Gastroesophageal sphincter (tissue), 4 donors: ENCODE measurements around the gene ZNF622. TPM values are rescaled to one million over a fixed set of nuclear protein-coding genes. Genes with fewer than 3 reads are reported as not detected.
A peak's percentile ranks its signal among the peaks of the same experiment; 100 is the strongest.

Experiments used
- ATAC-seq: fragments of 150-250 bp; one replicate; pipeline ENCODE4 v1.9.1; 2016; ENCODE audit warnings: mild to moderate bottlenecking, moderate library complexity
- H3K27ac ChIP-seq, 4 donors: fragments of 200-600 bp; sonication (generic) in 3 of 4; 1 replicate in 3 of 4; 2 replicates in 1 of 4; pipeline ENCODE4 v1.5.1; 2016 to 2019
- H3K27me3 ChIP-seq: fragments of 200-600 bp; sonication (generic); one replicate; pipeline ENCODE4 v1.5.1; 2019
- H3K36me3 ChIP-seq, 2 donors: fragments of 200-600 bp; sonication (generic); one replicate each; pipeline ENCODE4 v1.5.1; 2019; ENCODE audit warnings: control low read depth in 1 of 2
- H3K4me1 ChIP-seq, 3 donors: fragments of 200-600 bp; sonication (generic); 1 replicate in 2 of 3; 2 replicates in 1 of 3; pipeline ENCODE4 v1.5.1; 2016 to 2019; ENCODE audit warnings: control low read depth in 2 of 3
- H3K4me3 ChIP-seq, 2 donors: fragments of 200-600 bp; sonication (generic); one replicate each; pipeline ENCODE4 v1.5.1; 2019; ENCODE audit warnings: mild to moderate bottlenecking in 1 of 2, moderate library complexity in 1 of 2
- H3K9me3 ChIP-seq, 3 donors: fragments of 200-600 bp; sonication (generic); one replicate each; pipeline ENCODE4 v1.5.1; 2017 to 2019; ENCODE audit warnings: control low read depth in 2 of 3
- EP300 ChIP-seq: sonication (generic); formaldehyde crosslinking; IDR thresholded peaks from one replicate; pipeline ENCODE4 v1.6.1; 2017; ENCODE audit warnings: antibody characterized with exemption, mild to moderate bottlenecking
- POLR2A ChIP-seq, 2 donors: fragments of 450-650 bp; IDR thresholded peaks; one replicate each; pipeline ENCODE4 v1.6.1; 2017; ENCODE audit warnings: antibody characterized with exemption in 2 of 2, mild to moderate bottlenecking in 2 of 2, moderate library complexity in 1 of 2
- POLR2AphosphoS5 ChIP-seq: sonication (generic); formaldehyde crosslinking; IDR thresholded peaks from one replicate; pipeline ENCODE4 v1.6.1; 2017; ENCODE audit warnings: antibody characterized with exemption
- WGBS, 2 donors: methylation state at CpG; one replicate each; pipeline ENCODE4 v1.1.5; 2018; ENCODE audit warnings: low coverage in 1 of 2; 5-methylcytosine and 5-hydroxymethylcytosine counted together
- total RNA-seq, 4 donors: library from RNA; depleted of rRNA; stranded (reverse); fragments of >200 nt; gene quantifications; one replicate each; pipeline ENCODE4 v1.1.0, GENCODE V29; 2016
- TF ChIP-seq, protein P1 (sequence below), 4 experiments: fragments of 200-600 bp in 2 of 4; fragments of 450-650 bp in 2 of 4; sonication (generic) in 1 of 4; IDR thresholded peaks; one replicate each; pipeline ENCODE4 v1.5.1; 2017 to 2019; ENCODE audit warnings: antibody characterized with exemption in 4 of 4, mild to moderate bottlenecking in 2 of 4, moderate library complexity in 2 of 4

Gene ZNF622, protein sequence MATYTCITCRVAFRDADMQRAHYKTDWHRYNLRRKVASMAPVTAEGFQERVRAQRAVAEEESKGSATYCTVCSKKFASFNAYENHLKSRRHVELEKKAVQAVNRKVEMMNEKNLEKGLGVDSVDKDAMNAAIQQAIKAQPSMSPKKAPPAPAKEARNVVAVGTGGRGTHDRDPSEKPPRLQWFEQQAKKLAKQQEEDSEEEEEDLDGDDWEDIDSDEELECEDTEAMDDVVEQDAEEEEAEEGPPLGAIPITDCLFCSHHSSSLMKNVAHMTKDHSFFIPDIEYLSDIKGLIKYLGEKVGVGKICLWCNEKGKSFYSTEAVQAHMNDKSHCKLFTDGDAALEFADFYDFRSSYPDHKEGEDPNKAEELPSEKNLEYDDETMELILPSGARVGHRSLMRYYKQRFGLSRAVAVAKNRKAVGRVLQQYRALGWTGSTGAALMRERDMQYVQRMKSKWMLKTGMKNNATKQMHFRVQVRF
- total RNA-seq: 10 to 100 TPM; 23.8 to 32.3 (median 29.7) TPM

DNA sequence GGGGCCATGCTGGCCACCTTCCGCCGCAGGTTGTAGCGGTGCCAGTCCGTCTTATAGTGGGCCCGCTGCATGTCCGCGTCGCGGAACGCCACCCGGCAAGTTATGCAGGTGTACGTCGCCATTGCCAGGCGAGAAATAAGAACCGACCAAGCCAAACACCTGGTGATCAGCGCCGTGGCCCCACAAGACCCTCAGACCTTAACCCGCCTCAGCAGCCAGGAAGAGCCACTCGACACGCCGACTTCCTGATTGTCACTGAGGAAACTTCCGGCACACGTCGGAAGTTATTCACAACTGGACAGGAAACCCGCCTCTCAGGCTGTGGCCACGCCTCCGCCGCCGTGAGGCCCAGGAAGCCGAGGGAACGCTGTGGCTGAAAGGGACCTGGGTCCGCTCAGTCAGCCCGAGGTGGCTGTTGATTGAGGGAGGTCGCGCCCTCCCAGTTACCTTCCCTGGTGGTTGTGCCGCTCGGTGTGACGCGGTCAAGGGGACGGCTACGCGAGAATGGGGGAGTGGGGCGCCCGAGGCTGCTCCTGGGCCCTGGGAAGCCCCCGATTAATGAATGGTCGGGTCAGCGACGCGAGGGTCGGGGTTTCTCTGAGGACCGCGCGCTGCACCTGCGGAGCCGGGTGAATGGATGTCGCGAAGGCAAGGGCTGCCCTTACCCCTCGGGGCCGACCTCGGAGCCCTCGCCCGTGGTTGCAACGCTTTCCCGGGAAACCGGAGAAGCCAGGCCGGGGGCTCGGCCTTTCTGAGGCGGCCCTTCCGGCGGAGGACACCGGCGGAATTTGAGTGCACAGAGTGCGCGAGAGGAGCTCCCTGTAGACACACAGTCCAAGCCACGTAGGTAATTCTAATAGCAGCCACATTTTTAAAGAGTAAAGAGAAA is at the start of gene ZNF622:
Gene ZNF622 (minus strand): TSS at position 257 of the 889 bp plus-strand sequence. CDS start 135 bp downstream, at position 122.
- no peaks in the 10 kb centered on the region for H3K27me3 ChIP-seq
- no peaks in the 10 kb centered on the region for H3K9me3 ChIP-seq
- peak; percentile 93 for TF ChIP-seq POLR2AphosphoS5
- TF ChIP-seq, protein P1, sequence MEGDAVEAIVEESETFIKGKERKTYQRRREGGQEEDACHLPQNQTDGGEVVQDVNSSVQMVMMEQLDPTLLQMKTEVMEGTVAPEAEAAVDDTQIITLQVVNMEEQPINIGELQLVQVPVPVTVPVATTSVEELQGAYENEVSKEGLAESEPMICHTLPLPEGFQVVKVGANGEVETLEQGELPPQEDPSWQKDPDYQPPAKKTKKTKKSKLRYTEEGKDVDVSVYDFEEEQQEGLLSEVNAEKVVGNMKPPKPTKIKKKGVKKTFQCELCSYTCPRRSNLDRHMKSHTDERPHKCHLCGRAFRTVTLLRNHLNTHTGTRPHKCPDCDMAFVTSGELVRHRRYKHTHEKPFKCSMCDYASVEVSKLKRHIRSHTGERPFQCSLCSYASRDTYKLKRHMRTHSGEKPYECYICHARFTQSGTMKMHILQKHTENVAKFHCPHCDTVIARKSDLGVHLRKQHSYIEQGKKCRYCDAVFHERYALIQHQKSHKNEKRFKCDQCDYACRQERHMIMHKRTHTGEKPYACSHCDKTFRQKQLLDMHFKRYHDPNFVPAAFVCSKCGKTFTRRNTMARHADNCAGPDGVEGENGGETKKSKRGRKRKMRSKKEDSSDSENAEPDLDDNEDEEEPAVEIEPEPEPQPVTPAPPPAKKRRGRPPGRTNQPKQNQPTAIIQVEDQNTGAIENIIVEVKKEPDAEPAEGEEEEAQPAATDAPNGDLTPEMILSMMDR (IDR thresholded peaks at IDR 0.05): no peak
- TF ChIP-seq POLR2A (IDR thresholded peaks at IDR 0.05): peak; percentile 59 to 67
- no peak for TF ChIP-seq EP300
- H3K27ac ChIP-seq: peak within 1 kb of the TSS; percentile 62 to 87 (median 84)
- WGBS, 2 donors: 0 to 5% methylated on average over 4 to 8 of the region's 75 CpGs
- ATAC-seq: peak; percentile 93
- H3K4me1 ChIP-seq: peaks cover 10 to 64% (median 46%) of the 10 kb centered on the region in 3 donors
- peaks cover 0 to 29% of the 10 kb centered on the region in 2 donors for H3K36me3 ChIP-seq
- peak within 1 kb of the TSS; percentile 63 to 75 for H3K4me3 ChIP-seq

DNA sequence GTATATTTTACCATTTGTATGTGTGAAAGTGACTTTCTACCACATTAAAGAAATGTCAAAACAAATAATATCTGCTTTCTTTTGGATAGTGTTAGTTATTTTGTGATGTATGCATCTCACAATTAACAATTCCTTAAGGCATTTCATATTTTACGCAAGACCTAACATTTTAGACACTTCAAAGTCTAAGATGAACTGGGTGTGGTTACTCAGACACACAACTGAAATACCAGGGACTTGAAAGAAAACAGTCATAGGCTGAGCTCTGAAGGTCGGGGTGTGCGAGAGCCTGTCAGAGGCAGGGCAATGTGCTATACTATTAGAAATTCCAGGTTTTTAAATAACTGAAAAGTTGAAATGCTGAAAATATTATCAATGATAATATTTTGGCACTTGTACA is 44.5 kb upstream of the ZNF622 start:
- Histone ChIP-seq H3K36me3 (no peaks in the 10 kb centered on the region), H3K4me3 (no peak overlapping the region), H3K9me3 (no peaks in the 10 kb centered on the region), H3K4me1 (peaks cover 0 to 32% (median 0%) of the 10 kb centered on the region in 3 donors), H3K27ac (peak overlapping the region in 1 of 4 donors; percentile 74), H3K27me3 (no peaks in the 10 kb centered on the region)
- ATAC-seq: no peak
- TF ChIP-seq, protein P1 (IDR thresholded peaks at IDR 0.05): no peak
- TF ChIP-seq POLR2A (IDR thresholded peaks at IDR 0.05) (no peak), EP300 (no peak), POLR2AphosphoS5 (no peak)
- WGBS, 2 donors: 91 to 98% methylated on average over 3 of the region's 3 CpGs

DNA sequence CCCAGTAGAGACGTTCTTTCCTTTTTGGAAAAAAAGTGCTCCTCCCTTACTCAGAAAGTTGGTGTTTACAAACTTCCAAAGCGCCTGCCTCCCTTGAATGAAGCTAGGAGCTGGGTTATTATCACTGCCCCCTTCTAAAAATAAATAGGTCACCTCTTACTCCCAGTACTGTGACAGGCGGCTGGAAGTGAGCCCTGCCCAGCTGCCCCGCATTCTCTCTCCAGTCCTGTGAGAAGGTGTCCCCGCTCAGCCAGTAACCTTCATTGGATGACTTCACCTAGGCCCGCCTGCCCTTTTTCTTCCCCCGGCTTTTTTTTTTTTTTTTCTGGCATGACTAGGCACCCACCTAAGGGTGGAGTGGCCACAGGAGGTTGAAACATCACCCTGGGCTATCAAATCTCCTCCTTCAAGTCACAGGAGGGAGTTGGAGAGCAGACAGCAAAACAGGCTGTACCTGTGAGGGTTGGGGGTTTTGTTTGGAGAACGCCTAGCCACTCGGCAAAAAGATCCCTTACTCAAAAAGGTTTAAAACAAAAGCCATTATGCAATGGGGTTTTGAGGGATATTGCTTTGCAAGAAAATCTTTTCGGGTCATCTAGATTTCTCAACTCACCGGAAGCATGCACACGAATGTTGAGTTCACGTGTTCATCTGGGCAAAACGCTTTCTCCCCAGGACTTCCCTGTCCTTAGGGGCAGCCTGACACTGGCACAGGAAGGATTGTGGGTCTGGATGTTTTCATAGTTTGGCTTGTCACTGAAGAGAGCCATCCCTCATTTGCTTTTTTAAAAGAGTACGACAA is 43.3 kb upstream of the ZNF622 start:
- no peaks in the 10 kb centered on the region for H3K36me3 ChIP-seq
- WGBS, 2 donors: 28 to 68% methylated on average over 10 to 15 of the region's 15 CpGs
- no peak for TF ChIP-seq POLR2AphosphoS5
- no peak for TF ChIP-seq POLR2A (IDR thresholded peaks at IDR 0.05)
- no peak for TF ChIP-seq EP300
- TF ChIP-seq, protein P1 (IDR thresholded peaks at IDR 0.05): no peak
- peaks cover 0 to 32% (median 0%) of the 10 kb centered on the region in 3 donors for H3K4me1 ChIP-seq
- H3K27me3 ChIP-seq: no peaks in the 10 kb centered on the region
- H3K27ac ChIP-seq: peak overlapping the region in 2 of 4 donors; percentile 52 to 74
- peak overlapping the region; percentile 2 to 34 for H3K4me3 ChIP-seq
- no peaks in the 10 kb centered on the region for H3K9me3 ChIP-seq
- peak; percentile 41 for ATAC-seq

DNA sequence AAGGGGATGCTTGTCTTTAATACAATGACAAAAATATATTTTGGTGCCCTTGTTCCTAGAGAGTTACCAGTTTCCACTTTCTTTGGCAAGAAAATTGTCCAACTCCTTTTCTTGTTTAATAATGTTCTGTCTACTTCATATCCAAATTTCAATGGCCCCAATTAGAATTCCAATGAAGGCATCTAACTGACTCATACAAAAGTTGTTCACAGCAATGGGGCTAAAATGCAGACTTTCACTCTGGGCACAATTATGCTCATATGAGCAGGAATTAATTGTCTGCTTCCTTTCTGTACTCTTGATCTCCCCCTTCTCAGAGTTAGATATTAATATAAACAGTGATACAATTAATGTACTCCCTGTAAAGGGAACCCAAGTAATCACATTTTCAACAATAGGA is 42.1 kb upstream of the ZNF622 start:
- no peak for ATAC-seq
- H3K9me3 ChIP-seq: no peaks in the 10 kb centered on the region
- no peaks in the 10 kb centered on the region for H3K36me3 ChIP-seq
- no peak overlapping the region for H3K4me3 ChIP-seq
- H3K4me1 ChIP-seq: peaks cover 0 to 32% (median 0%) of the 10 kb centered on the region in 3 donors
- no peaks in the 10 kb centered on the region for H3K27me3 ChIP-seq
- TF ChIP-seq POLR2AphosphoS5 (no peak), POLR2A (IDR thresholded peaks at IDR 0.05) (no peak), EP300 (no peak)
- peak overlapping the region in 1 of 4 donors; percentile 74 for H3K27ac ChIP-seq
